ENCODE measurements around the gene CENPP.

The CENPP gene

DNA sequence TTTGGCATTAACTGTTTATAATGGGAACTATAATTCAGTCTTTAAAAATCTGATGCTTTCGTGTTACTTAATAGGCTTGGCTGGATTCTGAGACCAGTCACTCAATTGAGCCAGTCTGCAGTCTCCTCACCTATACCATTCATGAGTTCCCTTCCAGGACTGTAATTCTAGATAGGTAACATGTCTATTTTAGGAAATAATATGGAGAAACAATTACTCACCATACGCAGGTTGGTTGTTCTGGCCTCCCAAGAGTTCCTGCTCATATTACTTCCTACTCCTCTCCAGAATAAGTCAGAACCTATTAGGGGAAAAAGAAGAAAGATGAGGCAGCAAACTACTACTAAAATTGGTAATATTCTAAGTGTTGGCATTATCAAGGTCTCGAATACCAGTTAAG is 27.7 kb upstream of the CENPP start:
- TF ChIP-seq, protein P1, sequence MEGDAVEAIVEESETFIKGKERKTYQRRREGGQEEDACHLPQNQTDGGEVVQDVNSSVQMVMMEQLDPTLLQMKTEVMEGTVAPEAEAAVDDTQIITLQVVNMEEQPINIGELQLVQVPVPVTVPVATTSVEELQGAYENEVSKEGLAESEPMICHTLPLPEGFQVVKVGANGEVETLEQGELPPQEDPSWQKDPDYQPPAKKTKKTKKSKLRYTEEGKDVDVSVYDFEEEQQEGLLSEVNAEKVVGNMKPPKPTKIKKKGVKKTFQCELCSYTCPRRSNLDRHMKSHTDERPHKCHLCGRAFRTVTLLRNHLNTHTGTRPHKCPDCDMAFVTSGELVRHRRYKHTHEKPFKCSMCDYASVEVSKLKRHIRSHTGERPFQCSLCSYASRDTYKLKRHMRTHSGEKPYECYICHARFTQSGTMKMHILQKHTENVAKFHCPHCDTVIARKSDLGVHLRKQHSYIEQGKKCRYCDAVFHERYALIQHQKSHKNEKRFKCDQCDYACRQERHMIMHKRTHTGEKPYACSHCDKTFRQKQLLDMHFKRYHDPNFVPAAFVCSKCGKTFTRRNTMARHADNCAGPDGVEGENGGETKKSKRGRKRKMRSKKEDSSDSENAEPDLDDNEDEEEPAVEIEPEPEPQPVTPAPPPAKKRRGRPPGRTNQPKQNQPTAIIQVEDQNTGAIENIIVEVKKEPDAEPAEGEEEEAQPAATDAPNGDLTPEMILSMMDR (IDR thresholded peaks at IDR 0.05) = no peak

DNA sequence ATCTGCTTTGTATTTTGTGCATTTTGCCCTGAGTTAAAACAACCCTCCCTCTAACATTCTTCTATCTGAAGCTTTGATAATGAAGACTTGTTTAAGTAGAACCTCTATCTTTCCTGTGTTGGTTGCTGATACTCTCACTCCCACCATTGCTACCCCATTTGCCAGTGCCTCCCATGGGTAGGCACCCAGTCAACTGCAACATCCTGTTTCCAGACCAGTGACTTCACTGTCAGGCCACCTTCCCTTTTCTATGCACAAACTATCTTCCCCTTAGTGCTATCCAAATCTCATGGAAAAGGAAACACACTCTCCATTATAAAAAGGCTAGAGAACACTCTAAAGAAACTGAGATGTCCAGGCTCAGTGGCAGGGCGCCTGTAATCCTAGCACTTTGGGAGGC is 26.6 kb upstream of the CENPP start:
- TF ChIP-seq, protein P1 (IDR thresholded peaks at IDR 0.05) = no peak

DNA sequence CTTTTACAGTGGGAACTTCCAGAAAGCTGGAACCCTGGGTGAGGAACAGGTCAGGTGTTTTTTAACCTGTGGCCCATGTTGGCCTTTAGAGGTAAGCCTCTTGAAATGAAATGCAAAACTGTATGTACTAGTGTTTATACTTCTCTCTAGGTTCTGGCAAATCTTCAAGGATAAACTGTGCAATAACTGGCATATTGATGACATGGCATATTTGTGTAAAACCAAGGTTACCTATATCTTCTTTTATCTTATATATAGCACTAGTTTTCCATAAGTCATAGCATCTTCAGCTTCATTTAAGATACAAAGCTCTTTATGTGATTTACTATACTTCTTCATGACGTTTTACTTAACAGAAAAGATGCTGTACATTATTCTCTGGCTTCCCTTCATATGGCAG is 24.8 kb upstream of the CENPP start:
- TF ChIP-seq, protein P1 (IDR thresholded peaks at IDR 0.05) = no peak

DNA sequence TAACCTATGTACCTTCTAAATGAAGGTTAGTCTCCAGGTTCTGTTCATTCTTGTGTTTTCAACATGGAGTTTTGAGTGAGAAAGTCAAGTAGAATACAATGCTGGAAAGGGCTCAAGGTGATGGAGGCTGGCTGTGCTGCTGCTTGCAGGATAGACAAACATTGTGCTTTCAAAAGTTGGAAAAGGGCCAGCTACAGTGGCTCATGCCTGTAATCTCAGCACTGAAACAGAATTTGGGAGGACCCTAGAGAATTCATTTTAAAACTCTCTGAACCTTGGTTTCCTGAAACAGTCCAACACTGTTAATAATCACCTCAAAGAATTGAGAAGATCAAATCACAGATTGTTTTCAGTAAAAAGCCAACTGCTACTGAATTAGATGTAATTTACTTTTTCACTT is 16.9 kb upstream of the CENPP start:
- TF ChIP-seq, protein P1 (IDR thresholded peaks at IDR 0.05) = no peak

DNA sequence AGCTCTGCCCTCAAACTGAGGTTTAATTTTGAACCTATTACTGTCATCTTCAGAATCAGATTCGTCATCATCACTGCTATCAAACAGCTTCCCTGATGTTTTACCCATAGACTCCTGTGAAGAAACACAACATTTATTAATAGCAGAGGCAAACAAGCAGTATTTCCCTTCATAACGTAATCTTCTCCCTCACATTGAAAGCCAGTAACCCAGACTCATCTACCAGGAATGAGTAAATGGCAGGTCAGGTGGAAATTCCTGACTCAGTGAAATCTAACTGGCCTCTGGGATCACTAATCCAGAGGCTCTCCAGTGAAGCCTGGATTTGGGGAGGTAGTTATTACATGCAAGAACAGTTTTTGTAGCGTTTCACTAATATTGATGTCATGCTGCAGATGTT is 15.2 kb upstream of the CENPP start:
- TF ChIP-seq, protein P1 (IDR thresholded peaks at IDR 0.05) = no peak

DNA sequence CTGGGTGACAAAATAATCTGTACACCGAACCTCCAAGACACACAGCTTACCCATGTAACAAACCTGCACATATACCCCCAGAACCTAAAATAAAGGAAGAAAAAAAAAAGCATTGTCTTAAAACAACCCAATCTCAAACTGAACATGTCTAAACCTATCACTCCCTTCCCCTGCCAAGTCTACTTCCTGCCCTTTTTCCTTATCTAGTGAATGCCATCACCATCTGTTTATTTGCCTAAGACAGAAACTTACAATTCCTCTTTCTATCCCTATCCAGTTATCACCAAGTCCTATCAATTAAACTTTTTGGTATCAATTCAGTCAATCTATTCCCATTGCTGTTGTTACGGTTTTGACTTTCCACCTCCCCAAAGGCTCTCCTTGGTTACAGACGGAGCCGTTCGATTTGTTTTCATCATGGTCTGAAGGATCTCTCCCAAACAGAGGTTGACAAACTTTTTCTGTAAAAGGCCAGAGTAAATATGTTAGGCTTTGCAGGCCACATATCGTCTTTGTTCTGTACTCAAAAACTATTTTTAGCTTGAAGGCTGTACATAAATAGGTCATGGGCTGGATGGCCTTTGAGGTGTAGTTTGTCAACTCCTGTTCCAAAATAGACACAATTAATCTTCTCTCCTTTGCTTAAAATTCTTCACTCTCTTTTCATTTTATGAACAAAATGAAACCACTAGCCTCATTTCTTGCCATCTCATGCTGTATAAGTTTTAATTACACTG is 12.7 kb upstream of the CENPP start:
- TF ChIP-seq, protein P1 (IDR thresholded peaks at IDR 0.05) = no peak

DNA sequence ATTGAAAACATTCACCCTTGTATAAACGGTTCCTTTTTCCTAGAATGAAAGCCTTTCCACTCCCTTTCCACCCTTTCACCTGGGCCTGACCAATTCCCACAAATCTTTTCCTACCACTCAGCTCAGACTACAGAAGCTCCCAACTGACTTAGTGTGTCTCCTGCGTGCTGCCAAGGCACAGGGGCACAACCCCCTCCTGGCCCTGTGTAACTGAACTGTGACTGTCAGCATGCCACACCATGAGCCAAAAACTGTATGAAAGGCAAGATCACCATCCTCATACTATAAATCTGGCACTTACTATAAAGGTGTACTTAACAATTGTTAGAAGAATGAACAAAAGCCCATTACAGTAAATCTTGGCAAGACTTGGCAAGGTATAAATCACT is 12.1 kb upstream of the CENPP start:
- TF ChIP-seq, protein P1 (IDR thresholded peaks at IDR 0.05) = no peak

DNA sequence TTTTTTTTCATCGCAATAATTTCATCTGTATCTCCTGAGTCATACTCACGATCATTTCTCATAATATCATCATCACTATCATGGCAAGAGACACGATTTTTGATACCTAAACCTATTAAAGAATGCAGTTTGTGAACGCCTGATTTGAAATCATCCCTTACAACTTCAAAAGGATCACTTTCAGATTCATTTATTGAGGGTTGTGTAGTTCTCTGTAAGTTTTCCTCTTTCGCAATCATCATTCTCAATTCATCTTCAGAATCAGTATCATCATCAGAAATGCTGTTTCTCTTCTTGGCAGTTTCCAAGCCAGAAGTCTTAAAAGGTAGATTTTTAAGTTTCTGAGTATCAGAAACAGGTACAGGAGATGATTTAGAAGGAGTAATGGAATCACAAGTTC is 10.3 kb upstream of the CENPP start:
- TF ChIP-seq, protein P1 (IDR thresholded peaks at IDR 0.05) = no peak
